HepG2 (cell line): ENCODE results near the gene KLHDC4. TPM values are rescaled to one million over a fixed set of nuclear protein-coding genes. Genes with fewer than 3 reads are reported as not detected.

Experiments
- ATF2 ChIP-seq: sonication (generic); formaldehyde crosslinking; IDR thresholded peaks from 2 replicates; pipeline ENCODE4 v1.4.0; 2020; ENCODE audit warnings: missing genetic modification reagents
- CBX1 ChIP-seq: IDR thresholded peaks from one replicate; pipeline ENCODE4 v1.6.1; 2016; ENCODE audit warnings: antibody characterized with exemption, low read depth
- E2F1 ChIP-seq: sonication (generic); formaldehyde crosslinking; IDR thresholded peaks from 2 replicates; pipeline ENCODE4 v1.5.0; 2020; ENCODE audit warnings: missing genetic modification reagents
- FOXP4 ChIP-seq: sonication (generic); formaldehyde crosslinking; IDR thresholded peaks from 2 replicates; pipeline ENCODE4 v1.4.0; 2020; ENCODE audit warnings: missing genetic modification reagents
- MYNN ChIP-seq: sonication (generic); formaldehyde crosslinking; IDR thresholded peaks from 2 replicates; pipeline ENCODE4 v1.4.0; 2020; ENCODE audit warnings: mild to moderate bottlenecking, low read depth, missing genetic modification reagents
- PRMT3 ChIP-seq: sonication (generic); formaldehyde crosslinking; IDR thresholded peaks from 2 replicates; pipeline ENCODE4 v1.8.1; 2022; ENCODE audit warnings: low read depth, mild to moderate bottlenecking, moderate library complexity, missing genetic modification reagents, borderline replicate concordance
- RFX3 ChIP-seq: IDR thresholded peaks from 2 replicates; pipeline ENCODE4 v1.6.1; 2016; ENCODE audit warnings: missing biosample characterization, missing genetic modification reagents
- SRSF9 ChIP-seq: fragments of 200-400 bp; formaldehyde crosslinking; IDR thresholded peaks from 2 replicates; pipeline ENCODE4 v1.6.1; 2018; ENCODE audit warnings: borderline replicate concordance, mild to moderate bottlenecking, low read depth, low read length; ENCODE audit not compliant: insufficient read depth, poor library complexity, severe bottlenecking
- SSRP1 ChIP-seq: IDR thresholded peaks from 2 replicates; pipeline ENCODE4 v1.6.1; 2016; ENCODE audit warnings: control low read depth
- ZNF318 ChIP-seq: sonication (generic); formaldehyde crosslinking; IDR thresholded peaks from 2 replicates; pipeline ENCODE4 v1.4.0; 2020; ENCODE audit warnings: mild to moderate bottlenecking, missing genetic modification reagents
- ZNF547 ChIP-seq: sonication (generic); formaldehyde crosslinking; IDR thresholded peaks from 2 replicates; pipeline ENCODE4 v1.5.1; 2020; ENCODE audit warnings: mild to moderate bottlenecking, missing genetic modification reagents
- ZNF580 ChIP-seq: IDR thresholded peaks from 2 replicates; pipeline ENCODE4 v1.6.1; 2016; ENCODE audit warnings: low read depth, borderline replicate concordance
- ZNF619 ChIP-seq: sonication (generic); formaldehyde crosslinking; IDR thresholded peaks from 2 replicates; pipeline ENCODE4 v1.4.0; 2020; ENCODE audit warnings: mild to moderate bottlenecking, missing genetic modification reagents
- ZSCAN21 ChIP-seq: sonication (generic); formaldehyde crosslinking; IDR thresholded peaks from 2 replicates; pipeline ENCODE4 v1.8.0; 2022; ENCODE audit warnings: mild to moderate bottlenecking, missing genetic modification reagents, moderate library complexity, borderline replicate concordance
- ZSCAN22 ChIP-seq: sonication (generic); formaldehyde crosslinking; IDR thresholded peaks from 2 replicates; pipeline ENCODE4 v1.4.0; 2020; ENCODE audit warnings: mild to moderate bottlenecking, missing genetic modification reagents
- polyA plus RNA-seq, 8 experiments: library from polyadenylated mRNA; depleted of rRNA in 3 of 8; stranded (reverse) in 7 of 8; unstranded in 1 of 8; fragments of >200 nt; fragmentation: Illumina TruSeq in 4 of 8; extraction: Trizol in 4 of 8; gene quantifications; 2 replicates each; pipeline versions ENCODE4 v1.2.1 to v1.2.3, GENCODE V29; 2011 to 2016; ENCODE audit warnings: low read depth in 4 of 8, missing spikeins in 1 of 8, mixed read lengths in 1 of 8; ENCODE audit not compliant: insufficient read depth in 1 of 8
- total RNA-seq, 5 experiments: library from RNA; depleted of rRNA; stranded (reverse); fragments of >200 nt; fragmentation: Illumina TruSeq; extraction: Trizol; gene quantifications; 2 replicates each; pipeline ENCODE4 v1.2.3, GENCODE V29; 2016; ENCODE audit warnings: low read depth in 1 of 5

The KLHDC4 gene
- total and polyA plus RNA-seq, 2 of the 13 experiments (the other 11 are each of a cell fraction or from before 2014, with no cell fraction given), result 18.7 to 31.8 TPM

GRCh38 chr16:87789437-87790291 lies 23.9 kb upstream of the KLHDC4 start (continued):
- TF ChIP-seq FOXP4 (CRISPR knock-in tag) (peak; percentile 83), ZNF580 (CRISPR knock-in tag) (peak; percentile 47; the same call in 1 of the 2 replicates), ZSCAN22 (CRISPR knock-in tag) (no peak), ZNF547 (CRISPR knock-in tag) (no peak), ZNF619 (CRISPR knock-in tag) (no peak; the same call in 1 of the 2 replicates), E2F1 (CRISPR knock-in tag) (no peak), SRSF9 (no peak), SSRP1 (CRISPR knock-in tag) (no peak), ZSCAN21 (CRISPR knock-in tag) (no peak), RFX3 (CRISPR knock-in tag) (no peak), CBX1 (peak; percentile 65), ZNF318 (no peak), ATF2 (peak; percentile 93), MYNN (no peak), PRMT3 (CRISPR knock-in tag) (no peak)
